GM13977 (cell line): ENCODE data around the gene CRYBB1.

Source experiments
- DNase-seq: peaks from one replicate; pipeline ENCODE4 v3.0.0; 2012; ENCODE audit warnings: low spot score
- CTCF ChIP-seq: IDR thresholded peaks from 2 replicates; pipeline ENCODE4 v1.5.1; 2012; ENCODE audit warnings: mild to moderate bottlenecking, control low read depth; ENCODE audit not compliant: insufficient read depth; ENCODE audit errors: extremely low read depth, missing control alignments
- in situ Hi-C: fragments of 300-500 bp; cut with MboI; formaldehyde crosslinking; loops from one replicate; pipeline ENCODE4 v1.12.0; 2022; ENCODE audit warnings: low sequenced_read_pairs, low pct_unique_long_range_greater_than_20kb, mixed read lengths, inconsistent platforms; ENCODE audit not compliant: unreplicated experiment

The CRYBB1 gene

GRCh38 chr22:26609287-26609686 is 8.5 kb downstream of the CRYBB1 start:
- DNase-seq, result no peak
- in situ Hi-C loops, result no loop called here
- no peak for TF ChIP-seq CTCF

- DNase-seq, result no peak
- in situ Hi-C loops, result no loop called here
- no peak for TF ChIP-seq CTCF
Observed at GRCh38 chr22:26608129-26608528, 9.7 kb downstream of the CRYBB1 start.

GRCh38 chr22:26606611-26607010 is 11.2 kb downstream of the CRYBB1 start:
- no peak for TF ChIP-seq CTCF
- DNase-seq, result no peak
- in situ Hi-C loops, result no loop called here

- in situ Hi-C loops, result no loop called here
- no peak for DNase-seq
- no peak for TF ChIP-seq CTCF
Observed at GRCh38 chr22:26604368-26604767, 13.5 kb downstream of the CRYBB1 start.

- in situ Hi-C loops, result no loop called here
- TF ChIP-seq CTCF, result no peak
- DNase-seq, result no peak
Observed at GRCh38 chr22:26602127-26602526, 15.7 kb downstream of the CRYBB1 start.

GRCh38 chr22:26601726-26602125 is 16.1 kb downstream of the CRYBB1 start:
- no peak for DNase-seq
- TF ChIP-seq CTCF, result no peak
- in situ Hi-C loops, result no loop called here

- no peak for TF ChIP-seq CTCF
- DNase-seq, result no peak
- in situ Hi-C loops, result no loop called here
Observed at GRCh38 chr22:26599505-26599904, 18.3 kb downstream of the CRYBB1 start.
